ENCODE data around the gene ARFRP1. TPM values are rescaled to one million over a fixed set of nuclear protein-coding genes. Genes with fewer than 3 reads are reported as not detected.

ARFRP1 gene
- total and polyA plus RNA-seq, 2 of the 13 experiments (the other 11 are each of a cell fraction or from before 2014, with no cell fraction given), result 32.0 to 51.1 TPM

GRCh38 chr20:63699466-63700198 lies 8.1 kb downstream of the ARFRP1 start (continued):
- TF ChIP-seq ZNF609 (CRISPR knock-in tag; IDR thresholded peaks at IDR 0.05; ENCODE audit: borderline replicate concordance) (0 out of 2 replicates have a peak, but pooled peaks have one; percentile 3), NFATC3 (CRISPR knock-in tag; IDR thresholded peaks at IDR 0.05) (0 out of 2 replicates have a peak, but pooled peaks have one; percentile 40), CSRNP2 (CRISPR knock-in tag; conservative IDR thresholded peaks at IDR 0.05; ENCODE audit: low read depth) (no peak), STAT6 (CRISPR knock-in tag; IDR thresholded peaks at IDR 0.05; ENCODE audit: borderline replicate concordance) (no peak), NFKB2 (CRISPR knock-in tag; IDR thresholded peaks at IDR 0.05; ENCODE audit: borderline replicate concordance) (peak; percentile 12; the same call in 1 of the 2 replicates), NR2C2 (CRISPR knock-in tag; IDR thresholded peaks at IDR 0.05; ENCODE audit: borderline replicate concordance) (peak; percentile 91), TMF1 (CRISPR knock-in tag; IDR thresholded peaks at IDR 0.05; ENCODE audit: low read depth) (no peak), ZNF792 (CRISPR knock-in tag; IDR thresholded peaks at IDR 0.05) (no peak), RBFOX2 (IDR thresholded peaks at IDR 0.05; ENCODE audit: low read depth, low read length) (peak; percentile 29), KLF6 (CRISPR knock-in tag; IDR thresholded peaks at IDR 0.05) (no peak), MLLT10 (CRISPR knock-in tag; IDR thresholded peaks at IDR 0.05) (no peak)
